SU-DHL-6 (cell line): Measurements from ENCODE around the gene MYO15A.

ENCODE experiments used
- H2AFZ ChIP-seq: fragments of 200-600 bp; sonication (generic); 2 replicates; pipeline ENCODE4 v1.6.1; 2014; ENCODE audit warnings: low read depth, mild to moderate bottlenecking, moderate library complexity, mixed read lengths, antibody characterized with exemption, low read length; ENCODE audit not compliant: severe bottlenecking
- H3F3A ChIP-seq: fragments of 200-600 bp; shearing (Covaris generic); 2 replicates; pipeline ENCODE4 v1.6.0; 2016; ENCODE audit warnings: antibody characterized with exemption, mild to moderate bottlenecking; ENCODE audit not compliant: insufficient read depth
- H3K27ac ChIP-seq: fragments of 200-600 bp; sonication (generic); 2 replicates; pipeline ENCODE4 v1.5.1; 2016; ENCODE audit warnings: low read depth, mild to moderate bottlenecking, low read length, moderate library complexity, mixed read lengths
- H3K27me3 ChIP-seq: fragments of 200-600 bp; sonication (generic), shearing (Covaris generic); 2 replicates; pipeline ENCODE4 v1.6.0; 2014; ENCODE audit warnings: mild to moderate bottlenecking, low read length
- H3K36me3 ChIP-seq: fragments of 200-600 bp; sonication (generic); 2 replicates; pipeline ENCODE4 v1.6.1; 2014; ENCODE audit warnings: mild to moderate bottlenecking, low read length, mixed read lengths
- H3K4me2 ChIP-seq: fragments of 300-600, 200-600 bp; shearing (Covaris generic), sonication (generic); 2 replicates; pipeline ENCODE4 v1.6.0; 2014; ENCODE audit warnings: low read length, low read depth, mild to moderate bottlenecking; ENCODE audit not compliant: poor library complexity, severe bottlenecking
- H3K4me3 ChIP-seq: fragments of 200-600 bp; sonication (generic); 2 replicates; pipeline ENCODE4 v1.5.1; 2014; ENCODE audit warnings: antibody characterized with exemption, low read length, mild to moderate bottlenecking, mixed read lengths; ENCODE audit not compliant: insufficient read depth, poor library complexity, severe bottlenecking
- H3K79me2 ChIP-seq: fragments of 200-600 bp; sonication (generic); 2 replicates; pipeline ENCODE4 v1.6.1; 2014; ENCODE audit warnings: mild to moderate bottlenecking, low read length, moderate library complexity; ENCODE audit not compliant: insufficient read depth
- H3K9ac ChIP-seq: fragments of 200-600 bp; sonication (generic); 2 replicates; pipeline ENCODE4 v1.7.0; 2014; ENCODE audit warnings: mild to moderate bottlenecking, low read length
- H3K9me2 ChIP-seq: fragments of 200-600 bp; sonication (generic); replicated peaks from 2 replicates; pipeline ENCODE4 v1.6.1; 2014; ENCODE audit warnings: low read length; ENCODE audit not compliant: insufficient read depth
- H3K9me3 ChIP-seq: fragments of 200-600 bp; sonication (generic); 2 replicates; pipeline ENCODE4 v1.6.1; 2014; ENCODE audit warnings: low read length, mixed read lengths; ENCODE audit not compliant: insufficient read depth
- H4K20me1 ChIP-seq: fragments of 200-600 bp; sonication (generic); 2 replicates; pipeline ENCODE4 v1.6.1; 2014; ENCODE audit warnings: low read depth, mild to moderate bottlenecking, antibody characterized with exemption, low read length, moderate library complexity, mixed read lengths
- EZH2phosphoT487 ChIP-seq: fragments of 200-600 bp; sonication (generic), shearing (Covaris generic); conservative IDR thresholded peaks from 2 replicates; pipeline ENCODE4 v1.6.1; 2018; ENCODE audit warnings: mild to moderate bottlenecking, antibody characterized with exemption, low read length, moderate library complexity, mixed read lengths
- TF ChIP-seq, protein P1 (sequence below): fragments of 200-600 bp; sonication (generic); IDR thresholded peaks from one replicate; pipeline ENCODE4 v1.5.1; 2017; ENCODE audit warnings: antibody characterized with exemption, mild to moderate bottlenecking, low read length, moderate library complexity; ENCODE audit not compliant: insufficient read depth, poor library complexity, severe bottlenecking

MYO15A gene

DNA sequence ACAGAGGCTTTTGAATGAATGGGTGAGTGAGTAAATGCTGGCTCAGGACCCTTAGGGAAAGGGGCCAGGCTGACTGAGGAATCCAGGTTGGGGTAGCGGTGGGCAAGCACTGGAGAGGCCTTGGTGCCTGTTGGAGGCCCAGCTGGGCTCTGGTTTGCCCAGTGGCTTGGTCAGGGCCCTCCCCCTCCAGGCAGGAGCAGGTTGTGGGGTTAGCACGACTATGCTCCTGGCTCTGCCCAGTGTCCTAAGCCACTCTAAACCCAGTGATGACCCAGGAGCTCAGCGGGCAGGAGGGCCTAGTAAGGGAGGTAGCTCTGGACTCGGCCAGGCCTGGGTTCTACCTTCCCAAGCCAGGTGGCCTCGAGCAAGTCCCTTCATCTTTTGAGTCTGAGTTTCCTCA, 7.5 kb downstream of the MYO15A start:
- H3K4me2 ChIP-seq, result no peak overlapping the region
- no peaks in the 10 kb centered on the region for H3K79me2 ChIP-seq
- H3K4me3 ChIP-seq, result no peak overlapping the region
- H3F3A ChIP-seq, result no peaks in the 10 kb centered on the region
- H2AFZ ChIP-seq, result no peak overlapping the region
- no peak for TF ChIP-seq EZH2phosphoT487
- TF ChIP-seq, protein P1, sequence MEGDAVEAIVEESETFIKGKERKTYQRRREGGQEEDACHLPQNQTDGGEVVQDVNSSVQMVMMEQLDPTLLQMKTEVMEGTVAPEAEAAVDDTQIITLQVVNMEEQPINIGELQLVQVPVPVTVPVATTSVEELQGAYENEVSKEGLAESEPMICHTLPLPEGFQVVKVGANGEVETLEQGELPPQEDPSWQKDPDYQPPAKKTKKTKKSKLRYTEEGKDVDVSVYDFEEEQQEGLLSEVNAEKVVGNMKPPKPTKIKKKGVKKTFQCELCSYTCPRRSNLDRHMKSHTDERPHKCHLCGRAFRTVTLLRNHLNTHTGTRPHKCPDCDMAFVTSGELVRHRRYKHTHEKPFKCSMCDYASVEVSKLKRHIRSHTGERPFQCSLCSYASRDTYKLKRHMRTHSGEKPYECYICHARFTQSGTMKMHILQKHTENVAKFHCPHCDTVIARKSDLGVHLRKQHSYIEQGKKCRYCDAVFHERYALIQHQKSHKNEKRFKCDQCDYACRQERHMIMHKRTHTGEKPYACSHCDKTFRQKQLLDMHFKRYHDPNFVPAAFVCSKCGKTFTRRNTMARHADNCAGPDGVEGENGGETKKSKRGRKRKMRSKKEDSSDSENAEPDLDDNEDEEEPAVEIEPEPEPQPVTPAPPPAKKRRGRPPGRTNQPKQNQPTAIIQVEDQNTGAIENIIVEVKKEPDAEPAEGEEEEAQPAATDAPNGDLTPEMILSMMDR, result no peak
- H3K27ac ChIP-seq, result no peak overlapping the region
- H3K36me3 ChIP-seq, result no peaks in the 10 kb centered on the region
- no peaks in the 10 kb centered on the region for H3K9me3 ChIP-seq
- no peaks in the 10 kb centered on the region for H3K9me2 ChIP-seq
- H3K9ac ChIP-seq, result no peak overlapping the region
- no peaks in the 10 kb centered on the region for H4K20me1 ChIP-seq
- no peaks in the 10 kb centered on the region for H3K27me3 ChIP-seq

DNA sequence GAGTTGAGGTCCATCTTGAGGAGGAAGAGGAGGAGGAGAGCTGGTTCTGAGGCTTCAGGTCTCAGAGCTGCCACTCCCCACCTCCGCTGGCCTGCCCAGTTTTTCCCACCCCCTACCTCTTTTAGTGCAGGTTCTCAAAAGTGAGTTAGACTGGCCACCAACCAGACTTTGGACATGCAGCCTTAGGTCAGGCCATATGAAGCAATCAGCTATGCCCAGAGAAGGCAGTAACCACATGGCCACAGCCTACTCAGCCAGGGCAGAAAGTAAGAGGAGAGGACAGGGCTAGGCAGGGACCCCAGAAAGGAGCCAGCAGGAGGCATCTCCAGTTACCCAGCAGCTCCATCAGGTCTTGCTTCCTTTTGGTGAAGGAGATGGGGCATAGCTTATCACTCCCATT, 9.0 kb downstream of the MYO15A start:
- Histone ChIP-seq H3K36me3 (no peaks in the 10 kb centered on the region), H3F3A (no peaks in the 10 kb centered on the region), H3K27me3 (no peaks in the 10 kb centered on the region), H3K9me2 (no peaks in the 10 kb centered on the region), H3K79me2 (no peaks in the 10 kb centered on the region), H3K27ac (no peak overlapping the region), H3K9me3 (no peaks in the 10 kb centered on the region), H4K20me1 (no peaks in the 10 kb centered on the region), H3K4me3 (no peak overlapping the region), H3K9ac (no peak overlapping the region), H3K4me2 (no peak overlapping the region), H2AFZ (no peak overlapping the region)
- TF ChIP-seq EZH2phosphoT487, result no peak
- TF ChIP-seq, protein P1, result no peak

DNA sequence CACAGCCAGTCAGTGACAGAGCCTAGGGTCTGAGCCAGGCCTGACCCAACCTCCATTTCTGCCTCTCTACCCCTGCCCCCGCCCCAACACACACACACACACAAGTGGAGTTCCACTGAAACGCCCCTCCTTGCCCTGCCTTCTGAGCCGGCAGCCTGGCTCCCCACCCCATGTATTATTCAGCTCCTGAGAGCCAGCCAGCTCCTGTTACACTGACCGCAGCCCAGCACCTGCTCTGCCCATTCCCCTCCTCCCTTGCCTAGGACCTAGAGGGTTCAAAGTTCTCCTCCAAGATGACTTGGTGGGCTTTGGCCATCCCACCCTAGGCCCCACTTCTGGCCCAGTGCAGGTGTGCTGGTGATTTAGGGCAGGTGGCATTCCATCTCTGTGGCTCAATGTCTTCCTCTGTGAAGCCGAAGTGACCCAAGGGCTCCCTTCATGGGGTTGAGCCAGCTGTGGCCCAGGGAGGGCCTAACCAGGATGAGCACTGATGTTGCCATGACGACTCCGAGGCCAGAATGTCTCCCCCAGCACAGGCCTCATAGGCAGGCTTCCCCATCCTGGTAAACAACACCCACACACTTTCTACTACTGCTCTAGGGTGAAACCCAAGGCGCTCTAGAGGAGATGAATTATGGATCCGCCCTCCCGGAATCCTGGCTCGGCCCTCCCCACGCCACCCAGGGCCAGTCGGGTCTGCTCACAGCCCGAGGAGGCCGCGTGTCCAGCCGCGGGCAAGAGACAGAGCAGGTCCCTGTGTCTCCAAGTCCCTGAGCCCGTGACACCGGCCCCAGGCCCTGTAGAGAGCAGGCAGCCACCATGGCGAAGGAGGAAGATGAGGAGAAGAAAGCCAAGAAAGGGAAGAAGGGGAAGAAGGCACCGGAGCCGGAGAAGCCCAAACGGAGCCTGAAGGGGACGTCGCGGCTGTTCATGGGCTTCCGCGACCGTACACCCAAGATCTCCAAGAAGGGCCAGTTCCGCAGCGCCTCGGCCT, 9.7 kb downstream of the MYO15A start:
- no peak overlapping the region for H3K9ac ChIP-seq
- TF ChIP-seq EZH2phosphoT487, result no peak
- TF ChIP-seq, protein P1, result no peak
- no peaks in the 10 kb centered on the region for H3K79me2 ChIP-seq
- no peak overlapping the region for H3K4me2 ChIP-seq
- no peaks in the 10 kb centered on the region for H3F3A ChIP-seq
- no peaks in the 10 kb centered on the region for H3K36me3 ChIP-seq
- no peaks in the 10 kb centered on the region for H3K9me3 ChIP-seq
- H3K27ac ChIP-seq, result no peak overlapping the region
- no peaks in the 10 kb centered on the region for H4K20me1 ChIP-seq
- no peaks in the 10 kb centered on the region for H3K27me3 ChIP-seq
- no peak overlapping the region for H3K4me3 ChIP-seq
- no peaks in the 10 kb centered on the region for H3K9me2 ChIP-seq
- H2AFZ ChIP-seq, result no peak overlapping the region
